PC-3 (cell line): Measurements from ENCODE around the gene RALA. TPM values are rescaled to one million over a fixed set of nuclear protein-coding genes. Genes with fewer than 3 reads are reported as not detected.
A peak's percentile ranks its signal among the peaks of the same experiment; 100 is the strongest.
"Not testable (repeated sequence)": the region's sequence is repeated elsewhere in the genome, so short reads cannot be mapped to it uniquely, and the experiment has no call there.

Experiments
- ATAC-seq: fragments of 200-7000 bp; cut with Tn5 transposase; 2 replicates; pipeline ENCODE4 v1.9.1; 2020; ENCODE audit warnings: mild to moderate bottlenecking, moderate library complexity
- BruUV-seq: library from RNA; stranded (reverse); fragments of 400-500 nt; replicated peaks from 2 replicates; lab custom pipeline; 2021; lab: Mats Ljungman, UMichigan
- CTCF ChIA-PET: fragments of 300-600 bp; sonication (Branson Sonifier 250); formaldehyde crosslinking; loops from one replicate; lab custom pipeline; 2022; ENCODE audit warnings: antibody characterized with exemption; lab: Charles Lee
- POLR2A ChIA-PET: fragments of 300-600 bp; sonication (Branson Sonifier 250); formaldehyde crosslinking; loops from one replicate; lab custom pipeline; 2022; ENCODE audit warnings: antibody characterized with exemption; ENCODE audit not compliant: unreplicated experiment; lab: Charles Lee
- DNase-seq: peaks from one replicate; pipeline ENCODE4 v3.0.0-alpha.2; 2015
- H2AFZ ChIP-seq: fragments of 300-600 bp; sonication (generic); 2 replicates; pipeline ENCODE4 v1.6.0; 2016; ENCODE audit warnings: antibody characterized with exemption, low read length
- H3F3A ChIP-seq: fragments of 300-600 bp; sonication (generic); one replicate; pipeline ENCODE4 v1.6.0; 2017; ENCODE audit warnings: antibody characterized with exemption, low read length, control low read depth, mild to moderate bottlenecking; ENCODE audit not compliant: unreplicated experiment
- H3K27ac ChIP-seq: fragments of 300-600 bp; sonication (generic); 2 replicates; pipeline ENCODE4 v1.5.1; 2016; ENCODE audit warnings: mild to moderate bottlenecking, low read length
- H3K27me3 ChIP-seq: fragments of 300-600 bp; sonication (generic); 2 replicates; pipeline ENCODE4 v1.6.1; 2016; ENCODE audit warnings: low read length, mixed read lengths
- H3K36me3 ChIP-seq: fragments of 300-600 bp; sonication (generic); 2 replicates; pipeline ENCODE4 v1.6.1; 2016; ENCODE audit warnings: low read depth, mixed run types, low read length, mixed read lengths
- H3K4me1 ChIP-seq: fragments of 300-600 bp; sonication (generic); 2 replicates; pipeline ENCODE4 v1.5.1; 2016; ENCODE audit warnings: low read length; ENCODE audit not compliant: insufficient read depth
- H3K4me2 ChIP-seq: fragments of 300-600 bp; sonication (generic); 2 replicates; pipeline ENCODE4 v1.6.0; 2016; ENCODE audit warnings: low read length
- H3K4me3 ChIP-seq: fragments of 300-600 bp; sonication (generic); 2 replicates; pipeline ENCODE4 v1.5.1; 2016; ENCODE audit warnings: mild to moderate bottlenecking, low read length, mixed read lengths
- H3K79me2 ChIP-seq: fragments of 300-600 bp; sonication (generic); 2 replicates; pipeline ENCODE4 v1.6.1; 2017; ENCODE audit warnings: low read length, mixed read lengths
- H3K9ac ChIP-seq: fragments of 300-600 bp; sonication (generic); 2 replicates; pipeline ENCODE4 v1.6.0; 2016; ENCODE audit warnings: mild to moderate bottlenecking, low read length
- H3K9me2 ChIP-seq: fragments of 300-600 bp; sonication (generic); replicated peaks from 2 replicates; pipeline ENCODE4 v1.6.1; 2016; ENCODE audit warnings: mixed run types, low read length, mixed read lengths
- H3K9me3 ChIP-seq: fragments of 300-600 bp; sonication (generic); 2 replicates; pipeline ENCODE4 v1.6.1; 2016; ENCODE audit warnings: low read length, mixed read lengths
- H4K20me1 ChIP-seq: fragments of 300-600 bp; sonication (generic); 2 replicates; pipeline ENCODE4 v1.6.1; 2016; ENCODE audit warnings: low read length, mixed read lengths
- CTCF ChIP-seq: fragments of 300-600 bp; sonication (generic); conservative IDR thresholded peaks from 2 replicates; pipeline ENCODE4 v1.5.1; 2017; ENCODE audit warnings: antibody characterized with exemption, low read depth, mild to moderate bottlenecking, low read length
- EZH2 ChIP-seq: fragments of 300-600 bp; sonication (generic); IDR thresholded peaks from one replicate; pipeline ENCODE4 v1.6.1; 2017; ENCODE audit warnings: antibody characterized with exemption, mild to moderate bottlenecking, low read length; ENCODE audit not compliant: unreplicated experiment
- EZH2phosphoT487 ChIP-seq: fragments of 300-600 bp; sonication (generic); IDR thresholded peaks from 2 replicates; pipeline ENCODE4 v1.6.1; 2018; ENCODE audit warnings: mild to moderate bottlenecking, antibody characterized with exemption, low read length, borderline replicate concordance
- intact Hi-C: fragments of 100-400 bp; cut with micrococcal nuclease; formaldehyde crosslinking; loops from 2 replicates; pipeline ENCODE4 v1.9.0; 2023
- total RNA-seq: library from RNA; depleted of rRNA; stranded (reverse); fragments of >200 nt; gene quantifications from 2 replicates; pipeline ENCODE4 v1.2.3, GENCODE V29; 2014

RALA gene
- total RNA-seq, 1 experiment from 2014 or later: 12.9 TPM

GRCh38 chr7:39691821-39692220, 68.4 kb downstream of the RALA start:
- TF ChIP-seq EZH2: no peak
- TF ChIP-seq EZH2phosphoT487: no peak
- no peak for TF ChIP-seq CTCF
- intact Hi-C loops: loop anchor here (5.0 kb wide), 1 partner anchor 110 kb away; no protein-coding TSS in a partner anchor
- Histone ChIP-seq H3K36me3 (peaks cover 16% of the 10 kb centered on the region), H3K9me2 (no peaks in the 10 kb centered on the region), H3K79me2 (no peaks in the 10 kb centered on the region), H3F3A (no peaks in the 10 kb centered on the region), H3K27ac (peak overlapping the region; percentile 12; the same call in 1 of the 2 replicates), H3K4me2 (0 out of 2 replicates have a peak overlapping the region, but pooled peaks have one; percentile 16), H3K27me3 (no peaks in the 10 kb centered on the region), H4K20me1 (no peaks in the 10 kb centered on the region), H3K4me3 (no peak overlapping the region), H3K9ac (no peak overlapping the region), H3K4me1 (peaks cover 24% of the 10 kb centered on the region), H3K9me3 (no peaks in the 10 kb centered on the region), H2AFZ (no peak overlapping the region)
- peak; percentile 67 for ATAC-seq
- BruUV-seq: no TSS peak
- ChIA-PET CTCF (no interaction called here), POLR2A (interaction anchor here (0.6 kb wide), 1 partner anchor 75 kb away, joined by 3 read pairs; no protein-coding TSS in a partner anchor)
- DNase-seq: peak; percentile 62

GRCh38 chr7:39693086-39693485, 69.7 kb downstream of the RALA start:
- H3K27ac ChIP-seq, H3K4me3 ChIP-seq, H3K4me2 ChIP-seq, BruUV-seq, H3F3A ChIP-seq, H3K27me3 ChIP-seq, H2AFZ ChIP-seq, DNase-seq, H3K9me2 ChIP-seq, POLR2A ChIA-PET, H4K20me1 ChIP-seq, H3K79me2 ChIP-seq, CTCF ChIA-PET, H3K9ac ChIP-seq, ATAC-seq, H3K9me3 ChIP-seq: not testable (repeated sequence)
- H3K4me1 ChIP-seq: peaks cover 24% of the 10 kb centered on the region
- intact Hi-C loops: loop anchor here (5.0 kb wide), 1 partner anchor 111 kb away; no protein-coding TSS in a partner anchor
- H3K36me3 ChIP-seq: peaks cover 16% of the 10 kb centered on the region

- no peaks in the 10 kb centered on the region for H3K9me2 ChIP-seq
- peaks cover 16% of the 10 kb centered on the region for H3K36me3 ChIP-seq
- ChIA-PET POLR2A (no interaction called here), CTCF (no interaction called here)
- intact Hi-C loops: loop anchor here (5.0 kb wide), 1 partner anchor 112 kb away; no protein-coding TSS in a partner anchor
- no TSS peak for BruUV-seq
- no peaks in the 10 kb centered on the region for H4K20me1 ChIP-seq
- no peak overlapping the region for H3K4me2 ChIP-seq
- ATAC-seq: no peak
- H3K27ac ChIP-seq: no peak overlapping the region
- H3K9me3 ChIP-seq: no peaks in the 10 kb centered on the region
- no peak overlapping the region for H3K9ac ChIP-seq
- H3K79me2 ChIP-seq: no peaks in the 10 kb centered on the region
- no peaks in the 10 kb centered on the region for H3F3A ChIP-seq
- H3K4me3 ChIP-seq: no peak overlapping the region
- H3K27me3 ChIP-seq: no peaks in the 10 kb centered on the region
- H3K4me1 ChIP-seq: peaks cover 20% of the 10 kb centered on the region
- H2AFZ ChIP-seq: no peak overlapping the region
- TF ChIP-seq EZH2: no peak
- no peak for TF ChIP-seq CTCF
- no peak for TF ChIP-seq EZH2phosphoT487
- no peak for DNase-seq
Observed at GRCh38 chr7:39693812-39694211, 70.4 kb downstream of the RALA start.
